HEK293 (cell line): ENCODE data around the gene LRFN2.

Experiments
- EGR2 ChIP-seq: fragments of 450-650 bp; formaldehyde crosslinking; IDR thresholded peaks from 2 replicates; pipeline ENCODE4 v1.5.1; 2016; ENCODE audit warnings: low read depth, missing biosample characterization, missing genetic modification characterization
- HOXA7 ChIP-seq: sonication (generic); formaldehyde crosslinking; IDR thresholded peaks from 2 replicates; pipeline ENCODE4 v1.8.1; 2022; ENCODE audit warnings: missing genetic modification reagents, borderline replicate concordance
- REPIN1 ChIP-seq: fragments of 450-650 bp; formaldehyde crosslinking; IDR thresholded peaks from 2 replicates; pipeline ENCODE4 v1.5.1; 2017; ENCODE audit warnings: missing biosample characterization, missing genetic modification characterization, low read depth
- YY1 ChIP-seq: fragments of 450-650 bp; formaldehyde crosslinking; IDR thresholded peaks from 2 replicates; pipeline ENCODE4 v1.5.1; 2018; ENCODE audit warnings: missing biosample characterization, missing genetic modification characterization
- ZFP69B ChIP-seq: fragments of 450-650 bp; formaldehyde crosslinking; IDR thresholded peaks from 2 replicates; pipeline ENCODE4 v1.5.1; 2016; ENCODE audit warnings: missing biosample characterization, missing genetic modification characterization
- ZNF121 ChIP-seq: fragments of 450-650 bp; formaldehyde crosslinking; IDR thresholded peaks from 2 replicates; pipeline ENCODE4 v1.5.1; 2016; ENCODE audit warnings: missing biosample characterization, missing genetic modification characterization
- ZNF423 ChIP-seq: fragments of 450-650 bp; formaldehyde crosslinking; IDR thresholded peaks from 2 replicates; pipeline ENCODE4 v1.5.1; 2016; ENCODE audit warnings: missing biosample characterization, missing genetic modification characterization
- ZNF426 ChIP-seq: fragments of 450-650 bp; formaldehyde crosslinking; IDR thresholded peaks from 2 replicates; pipeline ENCODE4 v1.5.1; 2017; ENCODE audit warnings: missing biosample characterization, missing genetic modification characterization, mild to moderate bottlenecking, inconsistent platforms, moderate library complexity
- ZNF571 ChIP-seq: fragments of 450-650 bp; formaldehyde crosslinking; IDR thresholded peaks from 2 replicates; pipeline ENCODE4 v1.5.0; 2017; ENCODE audit warnings: missing biosample characterization, missing genetic modification characterization
- ZNF792 ChIP-seq: fragments of 450-650 bp; formaldehyde crosslinking; IDR thresholded peaks from 2 replicates; pipeline ENCODE4 v1.5.1; 2016; ENCODE audit warnings: missing biosample characterization, missing genetic modification characterization
- TF ChIP-seq, protein P1 (sequence below): fragments of 450-650 bp; formaldehyde crosslinking; IDR thresholded peaks from 2 replicates; pipeline ENCODE4 v1.5.1; 2016; ENCODE audit warnings: missing biosample characterization, missing genetic modification characterization
- TF ChIP-seq, protein P2 (sequence below): fragments of 450-650 bp; formaldehyde crosslinking; IDR thresholded peaks from 2 replicates; pipeline ENCODE4 v1.5.1; 2016; ENCODE audit warnings: missing biosample characterization, missing genetic modification characterization
- TF ChIP-seq, protein P3 (sequence below): fragments of 450-650 bp; formaldehyde crosslinking; IDR thresholded peaks from 2 replicates; pipeline ENCODE4 v1.5.1; 2016; ENCODE audit warnings: missing biosample characterization, missing genetic modification characterization
- TF ChIP-seq, protein P4 (sequence below): IDR thresholded peaks from 2 replicates; pipeline ENCODE4 v1.6.1; 2011; ENCODE audit warnings: mild to moderate bottlenecking, low read depth, low read length, borderline replicate concordance

DNA sequence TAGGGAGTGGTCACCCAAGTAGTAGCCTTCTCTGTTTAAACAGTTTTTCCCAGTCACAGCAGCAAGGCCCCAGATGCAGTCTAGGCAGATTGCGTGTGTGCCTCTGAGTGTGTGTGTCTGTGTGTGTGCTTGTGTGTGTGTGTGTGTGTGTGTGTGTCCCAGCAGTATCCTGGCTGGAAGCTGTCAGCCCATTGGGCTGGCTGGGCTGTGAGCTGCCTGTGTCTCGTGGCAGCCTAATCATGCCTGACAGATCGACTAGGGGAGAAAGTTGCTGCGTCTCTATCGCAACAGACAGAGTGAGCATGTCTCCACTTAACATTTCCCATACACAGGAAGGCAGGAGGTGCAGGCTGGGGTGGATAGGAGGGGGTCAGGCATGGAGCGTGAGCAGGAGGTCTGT lies 42.9 kb upstream of the LRFN2 start:
- TF ChIP-seq, protein P1, sequence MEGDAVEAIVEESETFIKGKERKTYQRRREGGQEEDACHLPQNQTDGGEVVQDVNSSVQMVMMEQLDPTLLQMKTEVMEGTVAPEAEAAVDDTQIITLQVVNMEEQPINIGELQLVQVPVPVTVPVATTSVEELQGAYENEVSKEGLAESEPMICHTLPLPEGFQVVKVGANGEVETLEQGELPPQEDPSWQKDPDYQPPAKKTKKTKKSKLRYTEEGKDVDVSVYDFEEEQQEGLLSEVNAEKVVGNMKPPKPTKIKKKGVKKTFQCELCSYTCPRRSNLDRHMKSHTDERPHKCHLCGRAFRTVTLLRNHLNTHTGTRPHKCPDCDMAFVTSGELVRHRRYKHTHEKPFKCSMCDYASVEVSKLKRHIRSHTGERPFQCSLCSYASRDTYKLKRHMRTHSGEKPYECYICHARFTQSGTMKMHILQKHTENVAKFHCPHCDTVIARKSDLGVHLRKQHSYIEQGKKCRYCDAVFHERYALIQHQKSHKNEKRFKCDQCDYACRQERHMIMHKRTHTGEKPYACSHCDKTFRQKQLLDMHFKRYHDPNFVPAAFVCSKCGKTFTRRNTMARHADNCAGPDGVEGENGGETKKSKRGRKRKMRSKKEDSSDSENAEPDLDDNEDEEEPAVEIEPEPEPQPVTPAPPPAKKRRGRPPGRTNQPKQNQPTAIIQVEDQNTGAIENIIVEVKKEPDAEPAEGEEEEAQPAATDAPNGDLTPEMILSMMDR (tag by site-specific recombination): no peak
- TF ChIP-seq ZNF571 (tag by site-specific recombination) (no peak), ZNF121 (no peak), YY1 (tag by site-specific recombination) (no peak), EGR2 (tag by site-specific recombination) (no peak), REPIN1 (tag by site-specific recombination) (no peak), ZNF792 (no peak), ZNF426 (tag by site-specific recombination) (no peak), HOXA7 (CRISPR knock-in tag) (no peak), ZNF423 (tag by site-specific recombination) (no peak), ZFP69B (tag by site-specific recombination) (no peak)
- TF ChIP-seq, protein P2, sequence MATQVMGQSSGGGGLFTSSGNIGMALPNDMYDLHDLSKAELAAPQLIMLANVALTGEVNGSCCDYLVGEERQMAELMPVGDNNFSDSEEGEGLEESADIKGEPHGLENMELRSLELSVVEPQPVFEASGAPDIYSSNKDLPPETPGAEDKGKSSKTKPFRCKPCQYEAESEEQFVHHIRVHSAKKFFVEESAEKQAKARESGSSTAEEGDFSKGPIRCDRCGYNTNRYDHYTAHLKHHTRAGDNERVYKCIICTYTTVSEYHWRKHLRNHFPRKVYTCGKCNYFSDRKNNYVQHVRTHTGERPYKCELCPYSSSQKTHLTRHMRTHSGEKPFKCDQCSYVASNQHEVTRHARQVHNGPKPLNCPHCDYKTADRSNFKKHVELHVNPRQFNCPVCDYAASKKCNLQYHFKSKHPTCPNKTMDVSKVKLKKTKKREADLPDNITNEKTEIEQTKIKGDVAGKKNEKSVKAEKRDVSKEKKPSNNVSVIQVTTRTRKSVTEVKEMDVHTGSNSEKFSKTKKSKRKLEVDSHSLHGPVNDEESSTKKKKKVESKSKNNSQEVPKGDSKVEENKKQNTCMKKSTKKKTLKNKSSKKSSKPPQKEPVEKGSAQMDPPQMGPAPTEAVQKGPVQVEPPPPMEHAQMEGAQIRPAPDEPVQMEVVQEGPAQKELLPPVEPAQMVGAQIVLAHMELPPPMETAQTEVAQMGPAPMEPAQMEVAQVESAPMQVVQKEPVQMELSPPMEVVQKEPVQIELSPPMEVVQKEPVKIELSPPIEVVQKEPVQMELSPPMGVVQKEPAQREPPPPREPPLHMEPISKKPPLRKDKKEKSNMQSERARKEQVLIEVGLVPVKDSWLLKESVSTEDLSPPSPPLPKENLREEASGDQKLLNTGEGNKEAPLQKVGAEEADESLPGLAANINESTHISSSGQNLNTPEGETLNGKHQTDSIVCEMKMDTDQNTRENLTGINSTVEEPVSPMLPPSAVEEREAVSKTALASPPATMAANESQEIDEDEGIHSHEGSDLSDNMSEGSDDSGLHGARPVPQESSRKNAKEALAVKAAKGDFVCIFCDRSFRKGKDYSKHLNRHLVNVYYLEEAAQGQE: no peak
- TF ChIP-seq, protein P3, sequence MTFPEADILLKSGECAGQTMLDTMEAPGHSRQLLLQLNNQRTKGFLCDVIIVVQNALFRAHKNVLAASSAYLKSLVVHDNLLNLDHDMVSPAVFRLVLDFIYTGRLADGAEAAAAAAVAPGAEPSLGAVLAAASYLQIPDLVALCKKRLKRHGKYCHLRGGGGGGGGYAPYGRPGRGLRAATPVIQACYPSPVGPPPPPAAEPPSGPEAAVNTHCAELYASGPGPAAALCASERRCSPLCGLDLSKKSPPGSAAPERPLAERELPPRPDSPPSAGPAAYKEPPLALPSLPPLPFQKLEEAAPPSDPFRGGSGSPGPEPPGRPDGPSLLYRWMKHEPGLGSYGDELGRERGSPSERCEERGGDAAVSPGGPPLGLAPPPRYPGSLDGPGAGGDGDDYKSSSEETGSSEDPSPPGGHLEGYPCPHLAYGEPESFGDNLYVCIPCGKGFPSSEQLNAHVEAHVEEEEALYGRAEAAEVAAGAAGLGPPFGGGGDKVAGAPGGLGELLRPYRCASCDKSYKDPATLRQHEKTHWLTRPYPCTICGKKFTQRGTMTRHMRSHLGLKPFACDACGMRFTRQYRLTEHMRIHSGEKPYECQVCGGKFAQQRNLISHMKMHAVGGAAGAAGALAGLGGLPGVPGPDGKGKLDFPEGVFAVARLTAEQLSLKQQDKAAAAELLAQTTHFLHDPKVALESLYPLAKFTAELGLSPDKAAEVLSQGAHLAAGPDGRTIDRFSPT (tag by site-specific recombination): no peak
- TF ChIP-seq, protein P4, sequence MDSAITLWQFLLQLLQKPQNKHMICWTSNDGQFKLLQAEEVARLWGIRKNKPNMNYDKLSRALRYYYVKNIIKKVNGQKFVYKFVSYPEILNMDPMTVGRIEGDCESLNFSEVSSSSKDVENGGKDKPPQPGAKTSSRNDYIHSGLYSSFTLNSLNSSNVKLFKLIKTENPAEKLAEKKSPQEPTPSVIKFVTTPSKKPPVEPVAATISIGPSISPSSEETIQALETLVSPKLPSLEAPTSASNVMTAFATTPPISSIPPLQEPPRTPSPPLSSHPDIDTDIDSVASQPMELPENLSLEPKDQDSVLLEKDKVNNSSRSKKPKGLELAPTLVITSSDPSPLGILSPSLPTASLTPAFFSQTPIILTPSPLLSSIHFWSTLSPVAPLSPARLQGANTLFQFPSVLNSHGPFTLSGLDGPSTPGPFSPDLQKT: no peak
